Panc1 (cell line): ENCODE data around the gene IRF2BP2.

Experiments used
- CTCF ChIP-seq: fragments of 450-650 bp; IDR thresholded peaks from 2 replicates; pipeline ENCODE4 v1.5.1; 2017; ENCODE audit warnings: mild to moderate bottlenecking
- POLR2AphosphoS5 ChIP-seq: IDR thresholded peaks from 2 replicates; pipeline ENCODE4 v1.6.1; 2012; ENCODE audit warnings: mild to moderate bottlenecking, low read depth, low read length, moderate library complexity
- REST ChIP-seq, 2 experiments: IDR thresholded peaks; 2 replicates each; pipeline ENCODE4 v1.6.1; 2011 to 2012; ENCODE audit warnings: low read depth in 2 of 2, control low read depth in 1 of 2, low read length in 1 of 2, mild to moderate bottlenecking in 1 of 2, moderate library complexity in 1 of 2; ENCODE audit not compliant: insufficient read depth in 1 of 2

GRCh38 chr1:234588386-234588785 is 21.6 kb downstream of the IRF2BP2 start:
- TF ChIP-seq CTCF, result no peak
- TF ChIP-seq REST (IDR thresholded peaks at IDR 0.05; ENCODE audit: insufficient read depth in 1 of 2, low read depth in 2 of 2, low read length in 1 of 2), result no peak
- no peak for TF ChIP-seq POLR2AphosphoS5
